GM18508 (cell line): ENCODE results near the gene TGM4.
"Not testable (repeated sequence)": the region's sequence is repeated elsewhere in the genome, so short reads cannot be mapped to it uniquely, and the experiment has no call there.

Experiments used
- ATAC-seq: cut with Tn5 transposase; IDR thresholded peaks from one replicate; pipeline ENCODE4 v1.9.1; 2021; ENCODE audit warnings: moderate number of reproducible peaks; ENCODE audit not compliant: insufficient read depth, unreplicated experiment

TGM4 gene

DNA sequence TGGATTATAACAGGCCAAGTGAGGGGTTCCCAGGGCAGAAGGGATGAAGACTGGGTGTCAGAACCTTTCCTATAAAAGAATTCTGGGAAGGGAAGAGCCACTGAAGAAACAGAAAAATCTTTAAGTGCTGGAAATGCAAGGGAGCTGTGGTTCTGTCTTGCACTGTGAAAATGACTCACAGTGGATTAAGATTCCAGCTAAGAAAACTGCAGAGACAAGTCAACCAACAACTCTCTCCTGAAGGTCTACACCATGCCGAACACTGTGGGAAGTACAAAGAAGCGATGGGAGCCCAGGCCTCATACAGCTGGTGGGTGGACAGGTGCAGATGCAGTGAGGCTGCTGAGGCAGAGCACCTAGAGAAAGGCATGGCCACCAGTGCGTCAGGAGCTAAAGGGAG lies 73.8 kb downstream of the TGM4 start:
- ATAC-seq: no peak

DNA sequence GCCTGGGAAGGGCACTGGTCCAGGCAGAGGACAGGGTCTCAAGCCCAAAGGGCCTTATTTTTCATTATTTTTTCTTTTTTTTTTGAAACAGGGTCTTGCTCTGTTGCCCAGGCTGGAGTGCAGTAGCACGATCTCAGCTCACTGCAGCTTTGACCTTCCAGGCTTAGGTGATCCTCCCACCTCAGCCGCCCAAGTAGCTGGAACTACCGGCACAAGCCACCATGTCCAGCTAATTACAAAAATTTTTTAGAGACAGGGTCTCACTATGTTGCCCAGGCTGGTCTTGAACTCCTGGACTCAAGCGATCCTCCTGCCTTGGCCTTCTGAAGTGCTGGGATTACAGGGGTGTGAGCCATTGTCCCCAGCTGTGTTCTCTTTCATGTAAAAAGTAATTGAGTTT lies 75.4 kb downstream of the TGM4 start:
- ATAC-seq: not testable (repeated sequence)

DNA sequence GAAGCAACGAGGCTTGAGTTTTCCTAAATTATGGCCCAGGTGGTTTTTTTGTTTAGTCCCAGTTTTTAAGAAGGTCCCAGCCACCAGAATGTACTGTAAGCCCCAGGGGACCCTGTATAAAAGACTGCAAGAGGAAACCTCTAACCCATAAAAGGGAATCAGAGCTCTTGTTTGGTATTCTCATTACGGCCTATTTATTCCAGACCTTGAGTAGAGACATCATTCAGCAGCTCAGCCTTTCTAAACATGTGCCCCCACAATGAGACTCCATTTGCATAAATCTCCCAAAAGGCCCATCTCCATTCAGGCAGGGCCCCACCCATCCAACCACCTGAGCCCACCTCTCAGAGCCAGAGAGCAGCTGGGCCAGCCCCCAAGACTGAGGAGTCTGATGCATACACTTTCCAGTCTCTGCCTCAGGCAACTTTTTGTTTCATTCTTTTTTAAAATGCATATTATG lies 75.9 kb downstream of the TGM4 start:
- no peak for ATAC-seq

DNA sequence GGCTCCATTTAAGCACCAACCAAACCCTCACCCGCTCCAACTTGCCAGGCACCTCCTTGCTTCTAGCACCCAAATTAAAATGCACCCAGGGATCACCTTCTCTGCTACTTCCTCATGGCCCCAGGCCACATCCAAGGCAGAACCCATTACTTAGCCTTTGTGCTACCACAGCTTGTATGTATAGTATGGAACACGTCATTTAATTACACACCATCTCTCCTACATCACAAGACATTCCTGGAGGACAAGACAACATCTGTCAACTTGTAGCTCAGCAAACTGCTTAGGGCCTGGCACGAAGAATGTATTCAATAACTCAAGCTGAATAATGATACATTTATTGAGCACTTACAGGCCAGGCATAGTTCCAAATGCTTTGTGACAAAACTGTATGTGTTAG lies 78.3 kb downstream of the TGM4 start:
- ATAC-seq: no peak

DNA sequence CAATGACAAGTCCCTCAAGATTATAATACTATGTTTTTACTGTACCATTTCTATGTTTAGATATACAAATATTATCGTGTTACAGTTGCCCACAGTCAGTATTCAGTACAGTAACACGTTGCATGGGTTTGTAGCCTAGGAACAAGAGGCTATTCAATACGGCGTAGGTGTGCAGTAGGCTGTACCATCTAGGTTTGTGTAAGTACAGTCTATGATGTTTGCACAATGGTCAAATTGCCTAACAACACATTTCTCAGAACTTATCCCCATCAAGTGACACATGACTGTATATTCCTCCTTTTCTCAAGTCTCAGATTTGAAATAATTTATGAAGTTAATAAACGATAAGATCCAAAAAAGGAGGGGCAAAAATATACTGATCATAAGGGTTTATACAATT lies 79.9 kb downstream of the TGM4 start:
- no peak for ATAC-seq

DNA sequence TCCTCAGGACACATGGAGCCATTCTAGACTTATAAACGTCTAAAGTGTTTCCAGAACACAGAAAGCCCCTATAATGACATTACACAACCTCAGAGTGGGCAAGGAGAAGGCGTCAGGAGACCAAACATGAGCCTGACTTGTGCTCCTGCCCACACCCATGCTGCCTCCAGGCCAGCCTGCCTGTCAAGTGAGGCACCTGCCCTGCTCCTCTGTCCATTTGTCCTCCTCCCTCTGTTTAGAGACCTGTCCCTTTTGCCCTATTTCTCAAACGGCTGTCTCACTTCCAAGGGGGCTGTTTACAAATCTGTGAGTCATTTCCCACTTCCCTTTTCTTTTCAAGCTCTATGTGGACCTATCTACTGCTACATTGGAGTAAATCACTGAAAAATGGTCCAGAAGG lies 80.6 kb downstream of the TGM4 start:
- no peak for ATAC-seq

DNA sequence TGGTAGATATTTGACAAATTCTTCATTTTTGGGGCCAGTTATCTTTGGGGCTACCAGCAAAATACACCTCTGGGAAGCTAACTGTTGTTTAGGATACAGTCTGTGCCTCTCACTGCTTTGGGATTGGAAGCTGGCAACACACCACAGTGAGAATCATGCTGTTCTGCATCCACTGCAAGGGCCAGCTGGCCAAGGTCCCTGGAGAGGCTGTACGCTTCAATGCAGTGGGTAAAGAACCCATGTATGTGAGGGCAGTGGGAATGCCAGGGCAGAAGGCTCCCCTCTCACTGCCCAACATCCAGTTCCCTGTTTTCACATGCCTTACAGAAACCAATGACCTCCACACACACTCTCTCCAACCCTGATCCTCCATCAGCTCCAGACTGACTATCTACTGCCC lies 81.5 kb downstream of the TGM4 start:
- no peak for ATAC-seq

DNA sequence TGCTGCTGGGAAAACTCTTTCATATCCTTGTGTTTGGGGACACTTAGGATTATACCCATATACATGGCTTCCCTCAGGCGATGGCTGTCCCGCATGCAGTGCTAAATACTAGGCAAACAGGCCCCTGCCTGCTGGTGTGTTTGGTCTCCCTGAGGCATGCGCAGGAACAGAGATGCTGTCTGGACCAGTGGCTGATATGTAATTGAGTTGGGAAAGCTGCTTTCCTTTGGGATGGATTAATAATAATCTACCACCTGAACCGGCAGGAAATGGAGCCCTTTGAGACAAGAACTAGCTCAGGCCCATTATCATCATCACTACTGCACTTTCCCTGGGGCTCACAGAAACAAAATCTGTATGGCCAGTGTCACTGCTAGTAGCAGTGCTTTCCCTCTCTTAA lies 83.6 kb downstream of the TGM4 start:
- no peak for ATAC-seq

DNA sequence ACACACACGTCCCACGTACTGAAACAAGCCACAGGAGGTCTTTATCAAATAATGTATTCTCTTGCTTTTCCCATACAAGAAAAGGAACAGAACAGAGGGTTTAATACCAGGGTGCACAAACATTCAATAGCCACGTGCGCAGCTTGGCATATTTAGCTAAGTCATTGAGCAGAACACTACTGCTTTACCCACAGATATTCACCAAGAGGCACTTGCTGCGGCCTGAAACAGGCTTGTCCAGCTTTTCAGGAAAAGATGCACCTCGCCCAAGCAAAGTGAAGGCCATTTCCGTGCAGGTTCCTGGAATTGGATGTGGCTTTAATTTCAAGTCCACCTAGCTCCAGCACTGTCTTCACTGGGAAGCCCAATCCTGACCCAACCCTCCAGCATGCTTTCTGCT lies 84.0 kb downstream of the TGM4 start:
- ATAC-seq: no peak

DNA sequence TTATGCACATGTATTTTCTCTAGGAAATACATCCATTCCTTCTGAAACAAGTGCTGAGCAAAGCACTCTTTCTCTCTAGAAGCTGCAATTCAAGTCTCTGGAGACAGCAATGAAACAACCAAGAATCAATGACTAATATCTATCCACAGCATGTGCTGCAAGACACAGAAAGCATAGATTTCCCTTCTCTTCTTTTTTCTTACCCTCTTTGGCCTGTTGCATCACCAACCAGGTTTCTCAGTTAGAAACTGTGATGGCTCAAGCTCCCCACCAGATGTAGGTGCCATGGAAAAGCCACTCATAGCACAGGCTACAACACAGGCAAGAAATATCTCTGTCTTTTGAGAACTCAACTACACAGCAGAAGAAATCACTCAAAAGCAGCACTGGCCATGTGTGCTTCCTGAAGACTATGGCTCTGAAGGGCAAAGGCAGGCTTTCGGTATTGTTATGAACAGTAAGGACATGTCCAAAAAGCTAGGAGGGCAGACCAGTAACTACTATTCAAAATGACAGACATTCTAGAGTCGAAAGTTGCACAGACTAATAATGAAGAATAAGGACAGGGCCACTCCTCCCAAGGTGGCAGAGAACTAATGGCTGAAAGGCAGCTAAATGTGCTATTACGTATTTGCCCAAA lies 86.1 kb downstream of the TGM4 start:
- no peak for ATAC-seq

DNA sequence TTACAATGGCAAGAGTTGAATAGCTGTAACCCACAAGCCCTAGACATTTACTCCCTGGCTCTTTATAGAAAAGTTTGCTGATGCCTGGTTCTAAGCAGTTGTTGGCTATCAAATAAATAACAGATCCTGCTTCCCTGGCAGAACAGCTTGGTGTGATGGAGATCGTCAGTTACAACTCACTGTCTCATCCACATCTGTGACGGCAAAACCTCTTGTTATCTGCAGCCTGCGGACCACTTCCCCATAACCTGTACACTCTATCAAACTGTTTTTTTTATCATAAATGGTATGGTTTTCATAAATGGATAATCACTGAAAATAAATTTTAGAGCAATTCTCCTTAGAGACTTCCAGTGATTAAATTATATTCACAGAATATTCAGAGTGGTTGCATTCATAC lies 87.5 kb downstream of the TGM4 start:
- no peak for ATAC-seq

DNA sequence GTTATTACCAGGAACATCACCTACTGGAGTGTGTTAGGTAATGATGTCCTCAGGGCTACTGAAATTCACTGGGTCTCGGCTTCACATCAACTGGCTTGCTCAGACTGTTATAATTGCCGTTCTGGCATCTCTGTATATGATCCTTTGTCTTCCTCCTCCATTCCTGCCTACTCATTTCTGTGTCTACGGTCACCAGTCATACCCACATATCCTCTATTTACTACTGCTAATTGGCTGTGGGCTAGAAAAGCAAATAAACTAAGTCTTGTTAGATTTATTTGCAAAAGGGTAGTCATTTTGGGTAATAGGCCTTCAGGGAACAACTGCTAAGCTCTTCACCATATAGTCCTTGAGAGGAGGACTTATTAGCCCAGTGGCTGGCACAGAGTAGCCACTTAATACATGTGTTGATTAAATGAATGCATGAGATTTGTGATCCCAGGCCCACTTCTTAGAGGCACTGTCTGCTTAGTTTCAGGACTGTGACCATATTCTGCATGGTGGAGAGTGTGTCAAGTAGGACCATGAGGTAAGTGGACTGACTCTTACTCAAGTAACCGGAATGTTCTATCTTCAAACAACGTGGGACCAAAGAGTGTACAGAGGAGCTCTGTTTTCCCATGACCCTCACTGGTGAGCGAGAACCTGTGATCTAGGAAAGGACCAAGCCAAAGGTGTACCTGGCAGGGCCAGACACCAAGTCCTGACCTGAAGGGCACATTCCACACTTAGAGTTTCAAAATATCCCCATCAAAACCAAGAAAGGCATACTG lies 88.4 kb downstream of the TGM4 start:
- no peak for ATAC-seq

DNA sequence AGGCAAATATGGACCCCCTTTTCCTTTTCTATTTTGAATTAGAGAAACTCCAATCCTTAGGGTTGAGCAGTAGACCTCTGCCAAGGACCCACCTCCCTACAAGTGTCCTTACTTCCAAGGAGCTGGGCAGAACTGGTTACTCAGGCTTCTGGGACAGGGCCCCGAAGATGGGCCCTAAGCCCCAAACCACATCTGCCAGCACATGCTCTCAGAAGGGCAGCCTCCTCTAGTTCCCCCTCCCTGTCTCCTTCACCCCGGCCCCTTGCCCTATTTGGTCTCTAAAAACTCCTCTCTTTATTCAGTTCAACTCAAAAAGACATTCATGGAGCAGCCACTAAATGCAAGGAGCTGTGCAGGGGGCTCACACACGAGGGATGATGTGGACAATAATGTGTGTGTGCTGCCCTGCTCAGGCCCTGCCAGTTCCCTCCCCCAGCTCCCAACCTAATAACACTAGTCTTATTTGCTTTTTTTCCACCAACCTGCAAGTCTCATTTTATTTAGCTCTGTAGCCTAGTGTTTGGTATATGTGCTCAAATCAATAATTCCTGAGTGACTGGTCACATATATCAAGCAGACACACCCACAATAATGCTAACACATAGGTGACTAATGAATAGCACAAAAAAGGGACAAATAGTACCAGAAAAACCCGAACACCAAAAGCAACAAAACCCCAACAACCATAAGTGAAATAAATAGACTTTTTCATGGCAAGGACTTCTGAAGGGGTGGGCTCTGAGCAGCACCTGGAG lies 89.3 kb downstream of the TGM4 start:
- no peak for ATAC-seq
